Keratinocyte (primary cell): ENCODE results near the gene ADAM12.

Experiments used
- CTCF ChIP-seq, 3 experiments: IDR thresholded peaks in 1 of 3; conservative IDR thresholded peaks in 1 of 3; optimal IDR thresholded peaks in 1 of 3; 2 replicates in 2 of 3; 3 replicates in 1 of 3; pipeline versions ENCODE3 to v1.5.1; 2011; ENCODE audit warnings: low read length in 3 of 3, mild to moderate bottlenecking in 3 of 3, moderate library complexity in 2 of 3, control low read depth in 1 of 3, inconsistent platforms in 1 of 3; ENCODE audit not compliant: insufficient read depth in 2 of 3; ENCODE audit errors: extremely low read depth in 1 of 3
- EZH2 ChIP-seq: IDR thresholded peaks from one replicate; pipeline ENCODE4 v1.6.1; 2012; ENCODE audit warnings: inconsistent platforms, mild to moderate bottlenecking, low read length, moderate library complexity

DNA sequence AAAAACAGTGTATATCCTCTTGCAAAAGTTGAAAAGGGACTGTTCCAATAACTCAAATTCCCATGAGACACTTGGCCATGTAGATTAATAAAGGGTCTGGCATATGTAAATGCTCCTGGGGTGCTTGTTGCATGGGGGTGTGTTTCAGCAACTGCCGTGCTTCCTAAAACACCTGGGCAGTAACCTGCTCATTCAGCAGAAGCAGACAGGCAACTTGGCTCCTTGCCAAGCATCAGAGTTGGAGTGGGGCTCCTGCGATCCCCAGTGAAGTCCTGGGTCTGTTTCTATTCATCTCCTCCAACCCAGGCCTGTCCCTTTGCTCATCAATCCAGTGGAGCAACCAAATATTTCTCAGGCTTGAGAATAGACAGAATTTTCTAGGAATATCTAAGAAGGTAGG, 42.2 kb upstream of the ADAM12 start:
- no peak for TF ChIP-seq CTCF (optimal IDR thresholded peaks at IDR 0.05 in 1 of 3, IDR thresholded peaks at IDR 0.05 in 1 of 3, conservative IDR thresholded peaks at IDR 0.05 in 1 of 3; ENCODE audit: extremely low read depth in 1 of 3, insufficient read depth in 2 of 3, low read length in 3 of 3)
- no peak for TF ChIP-seq EZH2
